ENCODE results near the gene VSIG2.

The VSIG2 gene

GRCh38 chr11:124716591-124716990, 35.5 kb downstream of the VSIG2 start:
- H3K4me3 ChIP-seq (ENCODE audit: low read length), result no peak overlapping the region
- peaks cover 80% of the 10 kb centered on the region for H3K27me3 ChIP-seq (ENCODE audit: insufficient read depth, low read length)
- H3K9me3 ChIP-seq (ENCODE audit: insufficient read depth, low read depth, low read length), result no peaks in the 10 kb centered on the region
- whole genome bisulfite sequencing, result 24% methylated on average over 1 of the region's 3 CpGs
- peaks cover 9% of the 10 kb centered on the region; the same call in 1 of the 2 replicates for H3K4me1 ChIP-seq (ENCODE audit: insufficient read depth, low read length)
- no peak overlapping the region for H3K9ac ChIP-seq (ENCODE audit: low read depth, low read length)
- H3K27ac ChIP-seq (ENCODE audit: low read depth, low read length), result no peak overlapping the region
- H3K36me3 ChIP-seq (ENCODE audit: insufficient read depth, low read length), result no peaks in the 10 kb centered on the region

DNA sequence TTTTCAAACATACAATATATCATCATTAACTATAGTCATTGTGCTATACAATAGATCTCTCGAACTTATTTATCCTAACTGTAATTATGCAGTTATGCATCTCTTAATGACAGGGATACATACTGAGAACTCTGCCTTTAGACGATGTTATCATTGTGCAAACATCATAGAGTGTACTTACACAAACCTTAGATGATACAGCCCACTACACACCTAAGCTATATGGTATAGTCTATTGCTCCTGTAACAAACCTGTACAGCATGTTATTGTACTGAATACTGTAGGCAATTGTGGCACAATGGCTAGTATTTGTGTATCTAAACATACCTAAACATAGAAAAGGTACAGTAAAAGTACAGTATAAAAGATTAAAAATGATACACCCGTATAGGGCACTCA, 39.7 kb downstream of the VSIG2 start:
- Histone ChIP-seq H3K27ac (ENCODE audit: low read depth, low read length) (no peak overlapping the region), H3K4me3 (ENCODE audit: low read length) (no peak overlapping the region), H3K9ac (ENCODE audit: low read depth, low read length) (no peak overlapping the region), H3K4me1 (ENCODE audit: insufficient read depth, low read length) (no peaks in the 10 kb centered on the region), H3K9me3 (ENCODE audit: insufficient read depth, low read depth, low read length) (no peaks in the 10 kb centered on the region), H3K36me3 (ENCODE audit: insufficient read depth, low read length) (no peaks in the 10 kb centered on the region), H3K27me3 (ENCODE audit: insufficient read depth, low read length) (peaks cover 38% of the 10 kb centered on the region)
- 94% methylated on average over 3 of the region's 3 CpGs for WGBS

GRCh38 chr11:124707829-124708228, 44.2 kb downstream of the VSIG2 start:
- no peak overlapping the region for H3K9ac ChIP-seq (ENCODE audit: low read depth, low read length)
- H3K4me1 ChIP-seq (ENCODE audit: insufficient read depth, low read length), result no peaks in the 10 kb centered on the region
- no peaks in the 10 kb centered on the region; the same call in 1 of the 2 replicates for H3K27me3 ChIP-seq (ENCODE audit: insufficient read depth, low read length)
- no peak overlapping the region for H3K27ac ChIP-seq (ENCODE audit: low read depth, low read length)
- H3K4me3 ChIP-seq (ENCODE audit: low read length), result no peak overlapping the region
- 92% methylated on average over 4 of the region's 4 CpGs for WGBS
- H3K36me3 ChIP-seq (ENCODE audit: insufficient read depth, low read length), result no peaks in the 10 kb centered on the region
- no peaks in the 10 kb centered on the region for H3K9me3 ChIP-seq (ENCODE audit: insufficient read depth, low read depth, low read length)

- Histone ChIP-seq H3K36me3 (ENCODE audit: insufficient read depth, low read length) (no peaks in the 10 kb centered on the region), H3K27me3 (ENCODE audit: insufficient read depth, low read length) (no peaks in the 10 kb centered on the region), H3K4me3 (ENCODE audit: low read length) (no peak overlapping the region), H3K27ac (ENCODE audit: low read depth, low read length) (no peak overlapping the region), H3K4me1 (ENCODE audit: insufficient read depth, low read length) (no peaks in the 10 kb centered on the region), H3K9me3 (ENCODE audit: insufficient read depth, low read depth, low read length) (no peaks in the 10 kb centered on the region), H3K9ac (ENCODE audit: low read depth, low read length) (no peak overlapping the region)
These were observed 52.0 kb downstream of the VSIG2 start for GRCh38 chr11:124700028-124700427.

GRCh38 chr11:124699547-124699946, 52.5 kb downstream of the VSIG2 start:
- Histone ChIP-seq H3K9ac (ENCODE audit: low read depth, low read length) (no peak overlapping the region), H3K36me3 (ENCODE audit: insufficient read depth, low read length) (no peaks in the 10 kb centered on the region), H3K4me3 (ENCODE audit: low read length) (no peak overlapping the region), H3K27me3 (ENCODE audit: insufficient read depth, low read length) (no peaks in the 10 kb centered on the region), H3K27ac (ENCODE audit: low read depth, low read length) (no peak overlapping the region), H3K9me3 (ENCODE audit: insufficient read depth, low read depth, low read length) (no peaks in the 10 kb centered on the region), H3K4me1 (ENCODE audit: insufficient read depth, low read length) (no peaks in the 10 kb centered on the region)
- whole genome bisulfite sequencing, result no CpG with 5 or more reads among the region's 1 CpG
